Immature natural killer cell (primary cell): ENCODE data around the gene LBHD1. TPM values are rescaled to one million over a fixed set of nuclear protein-coding genes. Genes with fewer than 3 reads are reported as not detected.
"Not testable (repeated sequence)": the region's sequence is repeated elsewhere in the genome, so short reads cannot be mapped to it uniquely, and the experiment has no call there.

Experiments used
- DNase-seq, 3 donors: peaks; one replicate each; pipeline ENCODE4 v3.0.0; 2022; ENCODE audit warnings: mixed read lengths in 1 of 3
- H3K27ac Mint-ChIP-seq, 6 donors: one replicate each; pipeline ENCODE4 v1.8.0; 2020; ENCODE audit warnings: mixed read lengths in 6 of 6, mild to moderate bottlenecking in 5 of 6, inconsistent platforms in 4 of 6, moderate library complexity in 3 of 6
- H3K27me3 Mint-ChIP-seq, 3 donors: one replicate each; pipeline ENCODE4 v1.8.0; 2020 to 2021; ENCODE audit warnings: low read depth in 3 of 3, mild to moderate bottlenecking in 3 of 3, mixed read lengths in 3 of 3, moderate library complexity in 3 of 3, inconsistent platforms in 1 of 3
- H3K36me3 Mint-ChIP-seq, 3 donors: one replicate each; pipeline ENCODE4 v1.8.0; 2020; ENCODE audit warnings: mixed read lengths in 3 of 3, inconsistent platforms in 2 of 3, mild to moderate bottlenecking in 2 of 3
- H3K4me1 Mint-ChIP-seq, 2 donors: one replicate each; pipeline ENCODE4 v1.8.0; 2020; ENCODE audit warnings: inconsistent platforms in 2 of 2, mild to moderate bottlenecking in 2 of 2, mixed read lengths in 2 of 2, moderate library complexity in 1 of 2
- H3K4me3 Mint-ChIP-seq, 5 donors: one replicate each; pipeline ENCODE4 v1.8.0; 2020; ENCODE audit warnings: mild to moderate bottlenecking in 5 of 5, mixed read lengths in 5 of 5, inconsistent platforms in 3 of 5, moderate library complexity in 3 of 5
- H3K9me3 Mint-ChIP-seq, 6 donors: one replicate each; pipeline ENCODE4 v1.8.0; 2020; ENCODE audit warnings: mild to moderate bottlenecking in 6 of 6, mixed read lengths in 6 of 6, inconsistent platforms in 4 of 6, moderate library complexity in 3 of 6
- polyA plus RNA-seq, 3 donors: library from polyadenylated mRNA; unstranded; fragments of 300-500 nt; fragmentation: Illumina TruSeq; gene quantifications; one replicate each; pipeline ENCODE4 v1.2.3, GENCODE V29; 2021

Gene LBHD1
- polyA plus RNA-seq, 3 donors from 2014 or later, result 6.3 to 11.4 (median 6.5) TPM

DNA sequence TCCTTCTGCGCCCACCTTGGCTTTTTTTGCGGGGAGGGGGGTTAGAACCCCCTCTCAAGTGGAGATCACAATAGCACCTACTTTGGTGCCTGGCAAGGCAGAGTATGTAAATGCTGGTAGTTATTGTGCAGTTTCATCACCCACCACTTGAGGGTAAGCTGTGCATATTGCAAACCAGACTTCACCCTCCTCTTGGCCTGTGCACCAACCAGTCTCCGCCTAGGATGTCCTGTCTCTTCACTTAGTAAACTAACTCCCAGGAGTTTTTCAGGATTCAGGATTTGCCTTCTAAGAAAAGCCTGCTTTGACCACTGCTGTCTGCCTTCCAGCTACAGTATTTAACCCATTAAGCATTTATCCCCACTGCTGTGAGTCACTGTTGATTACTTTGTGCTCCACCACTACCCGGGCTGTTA, 8.8 kb upstream of the LBHD1 start:
- peaks cover 32 to 39% of the 10 kb centered on the region in 2 donors for H3K4me1 Mint-ChIP-seq
- peaks cover 4 to 9% (median 6%) of the 10 kb centered on the region in 3 donors for H3K36me3 Mint-ChIP-seq
- peak; percentile 17 to 24 (median 24) for DNase-seq
- H3K4me3 Mint-ChIP-seq, result peak overlapping the region; percentile 41 to 94 (median 57)
- no peaks in the 10 kb centered on the region for H3K9me3 Mint-ChIP-seq
- peak overlapping the region; percentile 31 to 87 (median 69) for H3K27ac Mint-ChIP-seq
- H3K27me3 Mint-ChIP-seq, result peaks cover 5 to 10% (median 9%) of the 10 kb centered on the region in 3 donors

GRCh38 chr11:62678770-62679696, 7.0 kb upstream of the LBHD1 start, which contains the start of gene UBXN1:
TSS of gene UBXN1 (minus strand) at chr11:62679073. CDS start at chr11:62678923, 150 bp downstream.
- H3K27me3 Mint-ChIP-seq, result peaks cover 5 to 10% (median 9%) of the 10 kb centered on the region in 3 donors
- peak; percentile 84 to 87 (median 87) for DNase-seq
- H3K4me3 Mint-ChIP-seq, result peak within 1 kb of the TSS; percentile 81 to 97 (median 94)
- H3K36me3 Mint-ChIP-seq, result peaks cover 8 to 13% (median 10%) of the 10 kb centered on the region in 3 donors
- peak within 1 kb of the TSS; percentile 88 to 98 (median 94) for H3K27ac Mint-ChIP-seq
- H3K4me1 Mint-ChIP-seq, result peaks cover 32 to 46% of the 10 kb centered on the region in 2 donors
- H3K9me3 Mint-ChIP-seq, result no peaks in the 10 kb centered on the region

DNA sequence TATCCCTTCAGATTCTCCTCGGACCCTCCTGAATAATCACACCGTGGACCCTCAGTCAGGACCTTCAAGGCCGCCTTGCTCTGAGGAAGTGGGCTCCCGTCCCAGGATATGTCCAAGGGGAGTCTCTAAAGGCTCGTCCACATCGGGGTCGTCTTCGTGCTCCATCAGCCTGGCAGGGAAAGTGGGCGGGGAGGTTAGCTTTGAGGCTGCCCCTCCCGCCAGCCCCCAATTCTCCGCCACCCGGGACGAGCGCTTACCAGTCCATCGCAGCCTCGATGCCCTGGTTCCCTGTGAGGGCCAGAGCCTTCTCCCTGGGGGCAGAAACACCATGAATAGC, 6.3 kb upstream of the LBHD1 start:
- H3K4me1 Mint-ChIP-seq, result peaks cover 33 to 46% of the 10 kb centered on the region in 2 donors
- peak overlapping the region; percentile 81 to 97 (median 94) for H3K4me3 Mint-ChIP-seq
- no peak for DNase-seq
- H3K9me3 Mint-ChIP-seq, result no peaks in the 10 kb centered on the region
- peaks cover 8 to 13% (median 10%) of the 10 kb centered on the region in 3 donors for H3K36me3 Mint-ChIP-seq
- H3K27ac Mint-ChIP-seq, result peak overlapping the region; percentile 88 to 98 (median 94)
- peaks cover 5 to 10% (median 9%) of the 10 kb centered on the region in 3 donors for H3K27me3 Mint-ChIP-seq

GRCh38 chr11:62677714-62678113, 5.6 kb upstream of the LBHD1 start:
- Mint-ChIP-seq H3K27me3 (peaks cover 5 to 10% (median 9%) of the 10 kb centered on the region in 3 donors), H3K4me3 (peak overlapping the region; percentile 81 to 97 (median 94)), H3K36me3 (peaks cover 8 to 13% (median 10%) of the 10 kb centered on the region in 3 donors), H3K4me1 (peaks cover 36 to 46% of the 10 kb centered on the region in 2 donors), H3K9me3 (no peaks in the 10 kb centered on the region), H3K27ac (peak overlapping the region; percentile 88 to 98 (median 94))
- no peak for DNase-seq

DNA sequence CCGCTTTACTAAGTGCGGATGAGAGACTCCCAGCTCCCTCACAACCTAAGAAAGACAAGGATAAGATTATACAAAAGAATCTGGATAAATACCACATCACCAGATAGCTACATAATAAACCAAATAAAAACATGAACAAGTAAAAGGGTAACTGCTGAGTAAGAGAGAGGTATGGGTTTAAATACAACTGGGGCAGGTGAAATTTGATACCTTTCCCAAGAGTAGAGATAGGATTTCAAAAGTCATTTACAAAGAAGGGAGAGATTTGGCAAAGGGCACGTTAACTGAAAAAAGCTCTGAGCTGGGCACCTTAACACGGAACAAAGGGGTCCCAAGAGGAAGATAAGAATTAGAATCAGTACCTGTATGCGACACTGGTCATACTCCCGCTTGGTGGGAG, 5.1 kb upstream of the LBHD1 start:
- Mint-ChIP-seq H3K4me3 (peak overlapping the region; percentile 81 to 97 (median 94)), H3K27me3 (peaks cover 9 to 12% (median 12%) of the 10 kb centered on the region in 3 donors), H3K4me1 (peaks cover 41 to 50% of the 10 kb centered on the region in 2 donors), H3K9me3 (no peaks in the 10 kb centered on the region), H3K27ac (peak overlapping the region; percentile 88 to 98 (median 94)), H3K36me3 (peaks cover 8 to 13% (median 10%) of the 10 kb centered on the region in 3 donors)
- no peak for DNase-seq

DNA sequence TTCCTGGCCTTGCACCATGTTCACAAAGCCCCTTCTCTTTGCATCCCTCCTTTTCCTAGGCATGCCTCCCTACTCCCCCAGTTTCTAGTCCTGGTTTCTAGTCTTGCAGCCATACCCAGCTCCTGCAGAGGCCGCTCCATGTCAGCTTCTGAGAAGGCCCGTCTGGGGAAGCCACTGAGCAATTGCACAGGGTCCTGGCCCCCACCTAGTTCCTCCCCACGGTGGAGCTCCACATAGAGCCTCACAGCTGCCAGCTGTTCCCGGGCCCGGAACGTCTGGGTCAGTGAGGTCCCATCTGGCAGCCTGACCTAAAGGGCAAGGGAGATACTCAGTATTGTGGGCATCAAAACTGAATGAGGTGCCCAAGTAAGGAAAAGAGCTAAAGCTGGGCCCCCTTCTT, 4.6 kb upstream of the LBHD1 start:
- H3K36me3 Mint-ChIP-seq, result peaks cover 8 to 13% (median 10%) of the 10 kb centered on the region in 3 donors
- H3K9me3 Mint-ChIP-seq, result no peaks in the 10 kb centered on the region
- no peak for DNase-seq
- H3K4me3 Mint-ChIP-seq, result peak overlapping the region in 4 of 5 donors; percentile 81 to 97 (median 94)
- peaks cover 12 to 14% (median 12%) of the 10 kb centered on the region in 3 donors for H3K27me3 Mint-ChIP-seq
- H3K4me1 Mint-ChIP-seq, result peaks cover 44 to 55% of the 10 kb centered on the region in 2 donors
- peak overlapping the region in 5 of 6 donors; percentile 88 to 98 (median 94) for H3K27ac Mint-ChIP-seq

DNA sequence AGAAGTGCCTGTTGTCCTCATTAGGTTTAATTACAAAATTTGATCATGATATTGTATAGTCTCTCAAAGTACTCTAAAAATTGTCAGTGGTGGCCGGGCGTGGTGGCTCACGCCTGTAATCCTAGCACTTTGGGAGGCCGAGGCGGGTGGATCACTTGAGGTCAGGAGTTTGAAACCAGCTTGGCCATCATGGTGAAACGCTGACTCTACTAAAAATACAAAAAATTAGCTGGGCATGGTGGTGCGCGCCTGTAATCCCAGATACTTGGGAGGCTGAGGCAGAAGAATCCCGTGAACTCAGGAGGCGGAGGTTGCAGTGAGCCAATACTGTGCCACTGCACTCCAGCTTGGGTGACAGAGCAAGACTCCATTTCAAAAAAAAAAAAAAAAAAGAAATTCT, 3.3 kb upstream of the LBHD1 start:
- Mint-ChIP-seq H3K27me3 (peaks cover 14 to 20% (median 17%) of the 10 kb centered on the region in 3 donors), H3K36me3 (peaks cover 8 to 13% (median 10%) of the 10 kb centered on the region in 3 donors), H3K27ac (peak overlapping the region in 1 of 6 donors; percentile 41), H3K4me1 (peaks cover 54 to 59% of the 10 kb centered on the region in 2 donors)
- H3K9me3 Mint-ChIP-seq, DNase-seq, H3K4me3 Mint-ChIP-seq: not testable (repeated sequence)

DNA sequence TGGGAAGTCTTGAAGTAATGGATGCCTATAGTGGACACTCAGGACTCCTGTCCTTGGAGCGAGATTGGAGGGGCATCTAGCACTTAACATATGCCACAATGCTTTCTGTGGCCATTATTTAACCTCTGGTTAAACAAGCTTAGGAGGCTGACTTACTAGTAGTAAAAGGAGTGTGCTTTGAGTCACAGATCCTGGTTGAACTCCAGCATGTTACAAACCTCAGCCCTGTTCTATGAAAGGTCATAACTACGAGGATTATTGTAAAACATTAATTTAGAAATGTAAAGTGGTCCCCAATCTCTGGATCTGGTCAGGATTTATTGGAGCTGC, 1.1 kb upstream of the LBHD1 start:
- peak overlapping the region; percentile 26 to 98 (median 94) for H3K27ac Mint-ChIP-seq
- H3K4me3 Mint-ChIP-seq, result peak overlapping the region in 4 of 5 donors; percentile 27 to 100 (median 98)
- no peak for DNase-seq
- H3K27me3 Mint-ChIP-seq, result peaks cover 5 to 12% (median 11%) of the 10 kb centered on the region in 3 donors
- H3K36me3 Mint-ChIP-seq, result peaks cover 8 to 13% (median 10%) of the 10 kb centered on the region in 3 donors
- H3K9me3 Mint-ChIP-seq, result no peaks in the 10 kb centered on the region
- peaks cover 52 to 57% of the 10 kb centered on the region in 2 donors for H3K4me1 Mint-ChIP-seq

DNA sequence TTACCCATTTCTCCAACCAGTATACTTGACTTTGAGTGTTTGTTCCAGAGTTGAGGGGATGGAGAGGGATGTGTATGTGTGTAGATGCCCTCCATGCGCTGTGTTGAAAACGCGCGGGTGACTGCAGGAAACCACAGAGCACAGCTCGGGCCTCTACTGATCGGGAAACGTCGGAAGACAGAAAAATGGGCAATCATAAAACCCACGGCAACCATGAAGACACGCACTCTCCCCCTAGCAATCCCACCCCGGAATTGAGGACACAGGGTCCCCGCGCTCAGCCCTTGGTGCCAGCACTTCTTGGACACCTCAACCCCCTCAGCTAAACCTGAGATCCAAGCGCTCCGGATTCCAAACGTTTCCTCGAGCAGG, 845 bp downstream of the LBHD1 start:
- no peak for DNase-seq
- Mint-ChIP-seq H3K9me3 (no peaks in the 10 kb centered on the region), H3K4me3 (peak overlapping the region; percentile 97 to 100 (median 100)), H3K27ac (peak overlapping the region; percentile 92 to 98 (median 96)), H3K36me3 (peaks cover 4 to 5% (median 4%) of the 10 kb centered on the region in 3 donors), H3K27me3 (peaks cover 3 to 15% (median 13%) of the 10 kb centered on the region in 3 donors), H3K4me1 (peaks cover 45 to 51% of the 10 kb centered on the region in 2 donors)

DNA sequence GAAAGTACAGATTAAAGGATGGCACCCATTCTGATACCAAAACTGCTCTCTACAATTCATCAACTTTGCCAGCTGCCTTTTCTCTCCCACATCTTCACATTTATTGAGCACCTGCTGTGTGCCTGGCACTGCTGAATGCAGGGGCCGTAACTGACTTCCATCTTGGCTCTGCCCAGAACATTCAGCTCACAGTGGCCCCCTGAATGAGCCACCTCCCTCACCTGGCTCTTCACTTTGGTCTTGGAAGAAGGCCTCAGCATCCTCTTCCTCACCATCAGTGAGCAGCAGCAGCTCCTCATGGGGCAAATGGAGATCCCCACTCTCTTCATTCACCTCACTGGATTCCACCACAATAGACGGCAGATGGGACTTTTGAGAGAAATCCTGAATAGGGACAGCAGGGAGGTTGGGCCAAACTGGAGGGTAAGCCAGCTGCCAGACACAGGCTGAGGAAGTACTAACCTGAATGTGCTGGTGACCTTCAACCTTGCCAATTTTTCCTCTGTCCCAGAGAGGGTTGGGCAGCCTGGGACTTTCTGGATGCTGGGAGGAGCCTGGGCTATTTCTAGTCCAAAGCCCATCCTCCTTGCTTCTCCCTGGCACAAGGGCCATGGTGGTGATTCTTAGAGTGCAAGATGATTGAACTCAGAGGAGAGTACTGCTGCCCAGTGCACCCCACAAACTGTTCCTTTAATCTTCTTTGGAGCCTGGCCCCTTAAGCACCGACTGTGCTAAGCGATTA, 2.5 kb downstream of the LBHD1 start:
- Mint-ChIP-seq H3K4me1 (peaks cover 52 to 58% of the 10 kb centered on the region in 2 donors), H3K9me3 (no peaks in the 10 kb centered on the region), H3K27ac (peak overlapping the region in 5 of 6 donors; percentile 46 to 92 (median 76)), H3K36me3 (peaks cover under 1% of the 10 kb centered on the region in 3 donors), H3K27me3 (peaks cover 9 to 23% (median 23%) of the 10 kb centered on the region in 3 donors), H3K4me3 (peak overlapping the region; percentile 97 to 100 (median 100))
- DNase-seq, result no peak

DNA sequence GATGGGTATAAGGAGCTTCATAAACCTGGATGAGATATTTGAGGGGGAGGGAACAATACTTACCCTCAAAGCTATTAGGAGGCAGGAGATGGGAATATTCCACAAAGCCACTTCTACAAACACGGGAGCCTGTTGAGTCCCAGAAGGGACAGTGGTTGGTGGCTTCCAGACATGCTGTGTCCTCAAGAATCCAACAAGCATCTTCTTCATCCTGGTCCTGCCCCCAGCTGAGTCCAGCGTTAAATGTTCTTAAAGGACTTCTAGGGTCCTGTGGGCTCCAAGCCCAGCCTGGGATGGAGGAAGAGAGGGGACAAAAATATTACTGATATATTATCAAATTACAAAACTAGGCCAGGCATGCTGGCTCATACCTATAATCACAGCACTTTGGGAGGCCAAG, 4.6 kb downstream of the LBHD1 start:
- no peaks in the 10 kb centered on the region for H3K9me3 Mint-ChIP-seq
- H3K27me3 Mint-ChIP-seq, result peaks cover 11 to 23% (median 22%) of the 10 kb centered on the region in 3 donors
- peak overlapping the region in 2 of 6 donors; percentile 40 to 55 for H3K27ac Mint-ChIP-seq
- no peak for DNase-seq
- peaks cover 3 to 9% (median 3%) of the 10 kb centered on the region in 3 donors for H3K36me3 Mint-ChIP-seq
- H3K4me1 Mint-ChIP-seq, result peaks cover 55 to 74% of the 10 kb centered on the region in 2 donors
- peak overlapping the region in 2 of 5 donors; percentile 12 to 72 for H3K4me3 Mint-ChIP-seq

DNA sequence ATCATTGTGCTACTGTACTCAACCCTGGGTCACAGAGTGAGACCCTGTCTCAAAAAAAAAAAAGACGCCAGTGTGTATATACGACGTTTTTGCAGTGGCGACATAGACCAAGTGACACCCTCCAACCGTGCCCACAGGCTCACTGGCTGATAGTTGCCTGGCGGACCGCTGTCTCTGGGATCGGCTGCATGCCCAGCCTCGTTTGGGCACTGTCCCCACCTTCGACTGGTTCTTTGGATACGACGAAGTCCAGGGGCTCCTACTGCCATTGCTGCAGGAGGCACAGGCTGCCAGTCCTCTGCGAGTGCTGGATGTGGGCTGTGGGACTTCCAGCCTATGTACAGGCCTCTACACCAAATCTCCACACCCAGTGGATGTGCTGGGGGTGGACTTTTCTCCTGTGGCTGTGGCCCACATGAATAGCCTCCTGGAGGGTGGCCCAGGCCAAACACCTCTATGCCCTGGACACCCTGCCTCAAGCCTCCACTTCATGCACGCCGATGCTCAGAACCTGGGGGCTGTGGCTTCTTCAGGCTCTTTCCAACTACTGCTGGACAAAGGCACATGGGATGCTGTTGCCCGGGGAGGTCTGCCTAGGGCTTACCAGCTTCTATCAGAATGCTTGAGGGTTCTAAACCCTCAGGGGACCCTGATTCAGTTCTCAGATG, 5.7 kb downstream of the LBHD1 start:
- no peaks in the 10 kb centered on the region for H3K9me3 Mint-ChIP-seq
- peak overlapping the region; percentile 62 to 95 (median 90) for H3K4me3 Mint-ChIP-seq
- DNase-seq, result no peak
- peaks cover 10 to 15% (median 14%) of the 10 kb centered on the region in 3 donors for H3K27me3 Mint-ChIP-seq
- peak overlapping the region in 4 of 6 donors; percentile 66 to 94 (median 90) for H3K27ac Mint-ChIP-seq
- peaks cover 3 to 9% (median 3%) of the 10 kb centered on the region in 3 donors for H3K36me3 Mint-ChIP-seq
- peaks cover 46 to 65% of the 10 kb centered on the region in 2 donors for H3K4me1 Mint-ChIP-seq
